RWPE1 (cell line): ENCODE measurements around the gene PSAT1.
A peak's percentile ranks its signal among the peaks of the same experiment; 100 is the strongest.

ENCODE experiments used
- CTCF ChIA-PET: fragments of 350-600 bp; sonication (Branson Sonifier 250); formaldehyde crosslinking; extraction: SDS; loops from one replicate; lab custom pipeline; 2021; lab: Yijun Ruan, JAX
- POLR2A ChIA-PET: fragments of 400-600 bp; formaldehyde crosslinking; extraction: SDS; loops from one replicate; lab custom pipeline; 2020; ENCODE audit warnings: antibody characterized with exemption; ENCODE audit not compliant: low non-redundant PET; lab: Yijun Ruan, JAX
- DNase-seq: peaks from one replicate; pipeline ENCODE4 v3.0.0; 2012; ENCODE audit warnings: low spot score
- H3K27ac ChIP-seq: fragments of 450-650 bp; 2 replicates; pipeline ENCODE4 v1.5.1; 2017
- CTCF ChIP-seq: fragments of 450-650 bp; conservative IDR thresholded peaks from 2 replicates; pipeline ENCODE4 v1.5.1; 2017; ENCODE audit warnings: low read depth, mild to moderate bottlenecking

The PSAT1 gene

DNA sequence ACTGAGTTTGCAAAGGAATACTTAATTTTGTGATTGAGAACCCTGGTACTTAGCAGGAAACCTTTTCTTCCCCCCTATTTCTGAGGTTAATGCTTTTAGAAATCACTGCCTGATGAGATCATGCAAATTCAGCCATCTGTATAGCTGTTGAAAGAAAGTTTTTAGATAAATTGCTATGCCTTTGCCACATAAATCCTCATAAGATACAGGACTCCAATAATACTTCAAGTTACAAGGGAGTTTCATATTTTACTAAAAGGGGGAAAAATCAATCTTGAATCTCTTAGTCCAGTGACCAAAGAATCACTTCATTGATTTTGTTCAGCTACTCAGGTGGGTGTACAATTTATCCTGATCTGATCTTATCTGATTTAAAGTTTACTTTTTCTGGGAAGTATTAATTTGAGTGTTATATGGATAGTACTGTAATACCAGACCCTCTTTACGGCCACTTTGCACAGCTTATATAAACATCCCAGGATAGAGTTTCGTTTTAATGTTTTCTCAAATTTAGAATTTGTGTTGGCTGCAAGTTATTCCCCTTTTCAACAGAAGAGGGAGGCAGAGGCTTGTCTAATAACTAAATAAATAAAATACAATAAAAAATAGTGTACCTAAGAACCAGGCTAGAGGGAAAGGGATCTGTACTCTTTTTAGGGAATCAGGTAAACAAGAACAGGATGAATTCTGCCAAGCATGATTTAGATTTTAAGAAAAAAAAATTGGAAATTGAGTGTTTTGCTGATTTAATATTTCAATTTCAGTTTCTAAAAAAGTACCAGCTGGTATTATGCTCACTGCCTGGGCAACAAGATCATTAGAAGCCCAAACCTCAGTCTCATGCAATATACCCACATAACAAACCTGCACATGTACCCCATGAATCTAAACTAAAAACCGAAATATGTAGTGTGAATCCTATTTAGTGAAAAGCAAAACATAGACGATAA lies 69.1 kb downstream of the PSAT1 start:
- no peak overlapping the region for H3K27ac ChIP-seq
- TF ChIP-seq CTCF = peak; percentile 71
- CTCF ChIA-PET = interaction anchor here (0.6 to 1.6 kb wide), 15 partner anchors 12 to 1511 kb away, joined by 3 to 9 read pairs (median 3); no protein-coding TSS in a partner anchor

GRCh38 chr9:78366827-78367226 lies 69.9 kb downstream of the PSAT1 start:
- no peak for TF ChIP-seq CTCF
- no peak for DNase-seq
- H3K27ac ChIP-seq = no peak overlapping the region
- ChIA-PET POLR2A (no interaction called here), CTCF (interaction anchor here (0.8 to 0.9 kb wide), 2 partner anchors 179 to 1305 kb away, joined by 3 to 5 read pairs; no protein-coding TSS in a partner anchor)

More for the DNA sequence above, 69.1 kb downstream of the PSAT1 start:
- DNase-seq = peak; percentile 20
- POLR2A ChIA-PET = no interaction called here

DNA sequence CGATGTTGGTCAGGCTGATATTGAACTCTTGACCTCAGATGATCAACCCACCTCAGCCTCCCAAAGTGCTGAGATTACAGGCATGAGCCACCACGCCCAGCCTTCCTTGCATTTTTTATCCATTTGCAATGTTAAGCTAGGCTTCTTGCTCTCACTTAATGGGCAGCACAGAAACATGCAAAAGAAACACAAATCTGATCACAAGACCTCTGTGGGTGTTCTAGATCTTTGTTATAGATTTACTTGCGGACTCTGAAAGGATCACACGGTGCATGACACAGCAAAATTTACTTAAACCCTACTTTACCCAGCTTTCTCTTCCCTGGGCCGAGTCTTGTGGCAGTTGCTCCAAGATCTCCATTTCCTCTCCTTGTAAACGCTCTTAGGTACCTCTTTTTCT lies 71.3 kb downstream of the PSAT1 start:
- ChIA-PET CTCF (interaction anchor here (0.7 to 1.5 kb wide), 2 partner anchors 72 to 742 kb away, joined by 3 to 4 read pairs; no protein-coding TSS in a partner anchor), POLR2A (no interaction called here)
- no peak for DNase-seq
- no peak overlapping the region for H3K27ac ChIP-seq
- TF ChIP-seq CTCF = no peak

DNA sequence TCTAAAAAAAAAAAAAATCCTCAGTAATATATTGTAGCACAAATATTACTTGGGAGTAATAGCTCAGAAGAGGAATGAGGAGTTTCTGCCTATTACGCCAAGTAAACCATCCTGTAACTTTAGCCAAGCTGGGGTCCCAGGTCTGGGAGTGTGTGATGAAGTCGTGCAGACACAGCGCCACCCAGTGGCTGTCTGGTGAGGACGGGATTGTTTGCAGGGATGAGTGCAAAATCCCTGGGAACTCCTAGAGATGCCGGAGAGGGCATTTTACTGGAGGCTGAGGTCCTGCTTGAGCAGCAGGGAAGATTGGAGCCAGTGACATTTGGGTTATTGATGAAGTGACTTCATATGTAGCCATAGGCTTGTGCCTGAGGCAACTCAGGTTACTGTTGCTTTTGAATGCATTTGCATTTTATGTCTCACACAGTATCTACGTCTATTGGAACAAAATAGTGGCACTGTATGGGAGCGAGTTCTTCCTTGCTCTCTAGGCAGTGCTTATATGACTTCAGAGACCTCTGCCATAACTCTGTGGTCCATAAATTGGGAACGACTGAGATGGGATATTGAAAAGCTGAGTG lies 72.8 kb downstream of the PSAT1 start:
- H3K27ac ChIP-seq = no peak overlapping the region
- ChIA-PET POLR2A (interaction anchor here (0.5 kb wide), 1 partner anchor 49 kb away, joined by 4 read pairs; no protein-coding TSS in a partner anchor), CTCF (interaction anchor here (0.5 to 2.3 kb wide), 16 partner anchors 8 to 1155 kb away, joined by 3 to 11 read pairs (median 3); no protein-coding TSS in a partner anchor)
- peak; percentile 83 for TF ChIP-seq CTCF
- peak; percentile 70 for DNase-seq

DNA sequence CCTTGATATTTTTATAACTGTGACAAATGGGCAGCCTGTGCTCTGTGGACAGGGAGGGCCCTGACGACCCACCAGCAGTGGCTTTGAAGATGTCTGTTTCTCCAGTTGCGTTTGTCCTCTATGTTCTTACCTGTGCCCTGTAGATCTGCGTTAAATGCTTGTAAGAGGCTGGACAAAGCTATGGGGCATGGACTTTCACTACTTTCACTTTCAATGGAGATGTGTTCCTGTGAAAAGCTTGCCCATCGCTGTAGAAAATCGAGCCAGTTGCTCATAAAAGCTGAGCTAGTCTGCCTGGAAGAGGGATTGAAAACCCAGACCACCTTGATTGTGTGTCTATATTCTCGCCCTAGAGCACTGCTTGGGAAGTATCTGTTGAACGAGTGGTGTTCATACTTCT lies 74.1 kb downstream of the PSAT1 start:
- H3K27ac ChIP-seq = no peak overlapping the region
- no peak for TF ChIP-seq CTCF
- ChIA-PET POLR2A (no interaction called here), CTCF (interaction anchor here (0.8 to 2.3 kb wide), 3 partner anchors 68 to 131 kb away, joined by 3 to 11 read pairs (median 5); no protein-coding TSS in a partner anchor)
- DNase-seq = no peak

GRCh38 chr9:78371981-78372380 lies 75.1 kb downstream of the PSAT1 start:
- ChIA-PET POLR2A (no interaction called here), CTCF (interaction anchor here (1.0 kb wide), 1 partner anchor 67 kb away, joined by 5 read pairs; no protein-coding TSS in a partner anchor)
- no peak overlapping the region for H3K27ac ChIP-seq
- TF ChIP-seq CTCF = no peak
- no peak for DNase-seq
